Gastrocnemius medialis (tissue), 4 donors: ENCODE results near the gene RAB9A.

Experiments used
- POLR2A ChIP-seq, 2 donors: fragments of 450-650 bp; IDR thresholded peaks; one replicate each; pipeline ENCODE4 v1.6.1; 2017; ENCODE audit warnings: antibody characterized with exemption in 2 of 2, mild to moderate bottlenecking in 2 of 2, moderate library complexity in 2 of 2
- TF ChIP-seq, protein P1 (sequence below), 5 experiments: fragments of 450-650 bp in 3 of 5; fragments of 200-600 bp in 2 of 5; sonication (generic) in 2 of 5; IDR thresholded peaks in 4 of 5; conservative IDR thresholded peaks in 1 of 5; 1 replicate in 4 of 5; 2 replicates in 1 of 5; pipeline ENCODE4 v1.5.1; 2016 to 2019; ENCODE audit warnings: antibody characterized with exemption in 5 of 5, mild to moderate bottlenecking in 3 of 5, moderate library complexity in 3 of 5

DNA sequence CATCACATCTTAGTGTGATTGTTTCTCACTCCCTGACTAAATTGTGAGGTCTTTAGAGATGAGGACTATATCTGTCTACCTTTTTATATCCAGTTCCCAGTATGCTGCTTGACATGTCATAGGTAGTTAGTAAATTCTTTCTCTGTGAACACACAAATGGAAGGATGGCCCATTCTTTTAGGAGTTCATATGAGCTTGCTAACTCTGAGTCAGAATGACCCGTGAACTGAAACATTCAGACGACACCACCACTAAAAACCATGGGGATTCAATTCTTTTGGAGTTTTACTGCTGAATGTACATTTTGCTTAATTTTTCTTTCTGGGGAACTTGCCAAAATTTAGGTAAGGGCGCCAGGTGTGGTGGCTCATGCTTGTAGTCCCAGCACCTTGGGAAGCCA, 59.6 kb downstream of the RAB9A start:
- TF ChIP-seq, protein P1, sequence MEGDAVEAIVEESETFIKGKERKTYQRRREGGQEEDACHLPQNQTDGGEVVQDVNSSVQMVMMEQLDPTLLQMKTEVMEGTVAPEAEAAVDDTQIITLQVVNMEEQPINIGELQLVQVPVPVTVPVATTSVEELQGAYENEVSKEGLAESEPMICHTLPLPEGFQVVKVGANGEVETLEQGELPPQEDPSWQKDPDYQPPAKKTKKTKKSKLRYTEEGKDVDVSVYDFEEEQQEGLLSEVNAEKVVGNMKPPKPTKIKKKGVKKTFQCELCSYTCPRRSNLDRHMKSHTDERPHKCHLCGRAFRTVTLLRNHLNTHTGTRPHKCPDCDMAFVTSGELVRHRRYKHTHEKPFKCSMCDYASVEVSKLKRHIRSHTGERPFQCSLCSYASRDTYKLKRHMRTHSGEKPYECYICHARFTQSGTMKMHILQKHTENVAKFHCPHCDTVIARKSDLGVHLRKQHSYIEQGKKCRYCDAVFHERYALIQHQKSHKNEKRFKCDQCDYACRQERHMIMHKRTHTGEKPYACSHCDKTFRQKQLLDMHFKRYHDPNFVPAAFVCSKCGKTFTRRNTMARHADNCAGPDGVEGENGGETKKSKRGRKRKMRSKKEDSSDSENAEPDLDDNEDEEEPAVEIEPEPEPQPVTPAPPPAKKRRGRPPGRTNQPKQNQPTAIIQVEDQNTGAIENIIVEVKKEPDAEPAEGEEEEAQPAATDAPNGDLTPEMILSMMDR (IDR thresholded peaks at IDR 0.05 in 4 of 5, conservative IDR thresholded peaks at IDR 0.05 in 1 of 5): no peak
- no peak for TF ChIP-seq POLR2A (IDR thresholded peaks at IDR 0.05)
